Large intestine (tissue), 3 donors: ENCODE measurements around the gene NR1I3. TPM values are rescaled to one million over a fixed set of nuclear protein-coding genes. Genes with fewer than 3 reads are reported as not detected.
"Not testable (repeated sequence)": the region's sequence is repeated elsewhere in the genome, so short reads cannot be mapped to it uniquely, and the experiment has no call there.

Experiments used
- DNase-seq, 2 donors: peaks; one replicate each; pipeline versions ENCODE4 v3.0.0 to v3.0.0-alpha.2; 2013
- H3K27ac ChIP-seq: one replicate; pipeline ENCODE4 v1.5.1; 2013; ENCODE audit warnings: low read length
- H3K27me3 ChIP-seq: 2 replicates; pipeline ENCODE4 v1.6.1; 2013; ENCODE audit warnings: low read length; ENCODE audit not compliant: control insufficient read depth, insufficient read depth
- H3K36me3 ChIP-seq: 2 replicates; pipeline ENCODE4 v1.6.1; 2013; ENCODE audit warnings: low read length; ENCODE audit not compliant: control insufficient read depth, insufficient read depth
- H3K4me1 ChIP-seq: one replicate; pipeline ENCODE4 v1.6.1; 2013; ENCODE audit warnings: low read length; ENCODE audit not compliant: control insufficient read depth, insufficient read depth
- H3K4me3 ChIP-seq: one replicate; pipeline ENCODE4 v1.5.1; 2013; ENCODE audit warnings: low read length
- H3K9me3 ChIP-seq: one replicate; pipeline ENCODE4 v1.6.1; 2013; ENCODE audit warnings: mild to moderate bottlenecking, low read depth, low read length, moderate library complexity; ENCODE audit not compliant: control insufficient read depth
- WGBS: methylation state at CpG from one replicate; pipeline ENCODE4 v1.1.5; 2013; ENCODE audit warnings: low lambda C conversion rate; ENCODE audit not compliant: insufficient coverage; 5-methylcytosine and 5-hydroxymethylcytosine counted together
- polyA plus RNA-seq: library from polyadenylated mRNA; unstranded; fragments of 120-200 nt; gene quantifications from one replicate; pipeline ENCODE4 v1.2.1, GENCODE V29; 2013

NR1I3 gene
- polyA plus RNA-seq, 1 donor, result 13.1 TPM

DNA sequence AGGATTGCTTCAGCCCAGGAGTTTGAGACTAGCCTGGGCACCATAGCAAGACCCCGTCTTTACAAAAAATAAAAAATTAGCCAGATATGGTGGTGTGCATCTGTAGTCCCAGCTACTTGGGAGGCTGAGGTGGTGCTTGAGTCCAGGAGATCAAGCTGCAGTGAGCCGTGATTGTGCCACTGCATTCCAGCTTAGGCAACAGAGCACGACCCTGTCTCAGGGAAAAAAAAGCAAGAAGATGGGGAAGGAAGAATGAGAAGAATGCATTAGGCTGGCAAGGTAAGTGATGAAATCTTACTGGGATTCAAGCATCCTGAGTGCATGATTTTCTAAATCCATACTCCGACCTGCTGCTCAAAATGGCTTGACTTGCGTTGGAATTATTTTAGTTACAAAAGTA lies 27.3 kb upstream of the NR1I3 start:
- no peaks in the 10 kb centered on the region for H3K9me3 ChIP-seq
- no peak overlapping the region for H3K4me3 ChIP-seq
- no peak for DNase-seq
- H3K27me3 ChIP-seq, result no peaks in the 10 kb centered on the region
- peaks cover 13% of the 10 kb centered on the region for H3K4me1 ChIP-seq
- no peaks in the 10 kb centered on the region for H3K36me3 ChIP-seq
- no CpG with 5 or more reads among the region's 5 CpGs for WGBS
- H3K27ac ChIP-seq, result no peak overlapping the region

DNA sequence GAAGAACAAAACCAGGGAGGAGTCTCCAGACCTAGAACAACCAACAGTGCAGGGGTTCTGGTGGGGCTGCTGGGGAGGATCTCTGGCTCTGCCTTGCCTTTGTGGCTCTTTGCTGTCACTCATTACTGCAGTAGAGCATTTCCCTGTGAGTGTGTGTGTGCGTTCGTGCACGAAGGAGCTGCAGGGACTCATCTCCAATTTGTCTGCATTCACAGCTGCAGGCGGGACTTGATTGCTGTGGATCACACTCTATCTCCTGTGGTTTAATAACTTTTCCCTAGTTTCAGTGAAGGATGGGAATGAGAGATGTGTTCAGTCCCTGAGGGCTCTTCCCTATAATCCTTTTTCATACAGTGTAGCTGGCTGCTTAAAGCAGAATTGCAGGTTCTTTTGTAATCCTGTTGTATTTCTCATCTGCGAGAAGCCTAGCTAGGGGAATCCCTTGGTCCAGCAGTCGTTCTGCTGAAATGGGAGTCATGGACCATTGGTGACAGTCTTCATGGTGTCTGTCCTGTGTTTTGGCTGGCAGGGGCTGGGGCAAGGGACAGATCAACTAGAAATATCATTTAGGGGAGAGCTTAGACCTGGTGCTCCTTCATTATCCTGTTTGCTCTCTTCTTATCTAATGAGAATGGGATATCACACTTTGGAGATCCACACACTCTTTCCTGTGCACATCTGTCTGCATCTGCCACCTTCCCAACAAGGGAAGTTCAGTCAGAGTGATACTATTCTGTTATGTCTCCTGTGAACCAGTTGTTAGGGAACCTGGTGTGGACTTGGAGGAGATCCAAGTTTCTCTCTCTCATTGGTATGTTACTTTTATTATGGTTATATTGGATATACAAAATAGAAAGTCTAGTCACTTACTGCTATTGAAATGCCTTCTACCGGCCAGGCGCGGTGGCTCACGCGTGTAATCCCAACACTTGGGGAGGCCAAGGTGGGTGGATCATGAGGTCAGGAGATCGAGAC lies 23.5 kb upstream of the NR1I3 start:
- no CpG with 5 or more reads among the region's 12 CpGs for WGBS
- peaks cover 16% of the 10 kb centered on the region for H3K27me3 ChIP-seq
- peaks cover 20% of the 10 kb centered on the region for H3K4me1 ChIP-seq
- H3K36me3 ChIP-seq, result no peaks in the 10 kb centered on the region
- no peak overlapping the region for H3K4me3 ChIP-seq
- H3K9me3 ChIP-seq, result peaks cover 14% of the 10 kb centered on the region
- H3K27ac ChIP-seq, result peak overlapping the region; percentile 23
- DNase-seq, result peak; percentile 32 to 63

DNA sequence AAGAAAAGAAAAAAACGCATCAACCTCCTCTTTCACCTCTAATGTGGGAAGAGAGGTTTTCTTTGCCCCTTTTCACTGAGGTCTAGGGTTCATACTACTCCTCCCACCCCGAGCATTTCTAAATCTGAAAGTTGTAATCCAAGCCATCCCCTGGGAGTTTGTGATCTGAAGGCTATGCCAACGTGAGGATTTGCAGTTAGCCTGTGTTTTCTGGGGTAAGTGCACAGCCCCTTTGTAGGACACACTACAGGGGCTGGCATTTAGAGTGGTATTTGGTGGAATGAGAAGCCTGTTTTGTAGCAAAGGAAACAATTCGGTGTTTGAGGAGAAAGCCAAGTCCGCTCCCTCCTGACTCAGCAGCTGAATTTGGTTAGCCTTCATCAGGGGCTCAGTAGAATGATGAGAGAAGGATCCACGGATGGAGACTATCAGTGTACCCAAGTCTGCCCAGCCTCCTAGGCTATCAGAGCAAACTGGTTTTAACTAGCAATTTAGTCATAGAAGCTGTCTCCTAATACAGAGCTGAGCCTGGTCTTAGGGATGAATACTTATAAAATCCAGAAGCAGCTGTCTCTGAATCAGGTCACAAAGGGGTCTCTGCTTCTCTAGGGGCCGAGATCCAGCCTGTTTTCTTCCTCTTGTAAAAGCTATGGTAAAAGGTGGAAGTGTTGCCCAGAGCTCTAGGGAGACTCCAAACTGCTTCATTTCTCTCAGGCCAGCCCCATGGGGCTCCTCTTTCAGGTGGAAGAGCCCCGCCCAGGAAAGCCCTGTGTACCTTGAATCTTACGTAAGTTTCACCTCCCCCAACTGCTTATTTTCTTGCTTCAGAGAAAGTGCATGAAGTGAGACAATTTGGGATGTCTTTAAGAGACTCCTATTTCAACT lies 22.6 kb upstream of the NR1I3 start:
- H3K27ac ChIP-seq, result peak overlapping the region; percentile 23
- no peaks in the 10 kb centered on the region for H3K36me3 ChIP-seq
- peaks cover 20% of the 10 kb centered on the region for H3K4me1 ChIP-seq
- peaks cover 14% of the 10 kb centered on the region for H3K9me3 ChIP-seq
- DNase-seq, result peak; percentile 60 to 86
- WGBS, result no CpG with 5 or more reads among the region's 9 CpGs
- no peak overlapping the region for H3K4me3 ChIP-seq
- H3K27me3 ChIP-seq, result peaks cover 16% of the 10 kb centered on the region

DNA sequence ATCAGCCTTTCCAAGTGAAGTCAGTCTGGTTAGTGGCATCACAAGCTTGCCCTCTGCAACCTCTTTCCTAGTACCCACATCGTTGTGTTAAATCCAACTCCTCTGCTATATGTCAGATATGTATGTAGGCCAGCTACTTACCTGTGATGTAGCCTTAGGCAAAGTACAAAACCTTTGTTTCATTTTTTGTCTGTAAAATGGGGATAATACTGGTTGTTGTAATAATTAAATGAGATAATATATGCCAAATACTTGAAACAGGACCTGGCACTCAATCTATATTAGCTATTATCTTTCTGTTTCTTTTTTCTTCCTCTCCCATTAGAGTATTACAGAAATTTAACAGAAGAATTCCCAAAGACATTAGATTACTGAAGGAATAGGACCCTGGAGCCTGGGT lies 21.8 kb upstream of the NR1I3 start:
- H3K27ac ChIP-seq, result no peak overlapping the region

DNA sequence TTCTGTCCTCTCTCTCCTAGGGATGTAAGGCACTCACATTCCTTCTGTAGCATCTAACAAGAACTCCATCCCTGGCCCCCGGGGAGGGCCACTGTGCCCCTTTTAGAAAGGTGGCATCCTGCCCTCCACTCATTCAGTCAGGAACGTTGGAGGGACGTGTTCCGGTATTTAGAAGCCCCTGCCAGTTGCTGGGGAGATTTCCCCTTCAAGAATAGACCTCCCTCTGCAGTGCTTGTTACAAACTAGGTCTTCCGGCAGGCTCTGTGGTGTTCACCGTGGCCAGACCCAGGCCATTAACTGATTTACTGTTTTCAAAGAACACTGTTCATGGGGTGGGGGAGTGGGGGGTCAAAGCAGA lies 21.3 kb upstream of the NR1I3 start:
- H3K9me3 ChIP-seq, result peaks cover 14% of the 10 kb centered on the region
- no CpG with 5 or more reads among the region's 6 CpGs for WGBS
- H3K27ac ChIP-seq, result no peak overlapping the region
- no peak for DNase-seq
- peaks cover 20% of the 10 kb centered on the region for H3K4me1 ChIP-seq
- H3K27me3 ChIP-seq, result peaks cover 16% of the 10 kb centered on the region
- H3K4me3 ChIP-seq, result peak overlapping the region; percentile 50
- no peaks in the 10 kb centered on the region for H3K36me3 ChIP-seq

More for the DNA sequence above, 21.8 kb upstream of the NR1I3 start:
- H3K36me3 ChIP-seq, result no peaks in the 10 kb centered on the region
- no peak overlapping the region for H3K4me3 ChIP-seq
- no peak for DNase-seq
- H3K9me3 ChIP-seq, result peaks cover 14% of the 10 kb centered on the region
- WGBS, result no CpG with 5 or more reads among the region's 1 CpG
- H3K27me3 ChIP-seq, result peaks cover 16% of the 10 kb centered on the region
- H3K4me1 ChIP-seq, result peaks cover 20% of the 10 kb centered on the region

DNA sequence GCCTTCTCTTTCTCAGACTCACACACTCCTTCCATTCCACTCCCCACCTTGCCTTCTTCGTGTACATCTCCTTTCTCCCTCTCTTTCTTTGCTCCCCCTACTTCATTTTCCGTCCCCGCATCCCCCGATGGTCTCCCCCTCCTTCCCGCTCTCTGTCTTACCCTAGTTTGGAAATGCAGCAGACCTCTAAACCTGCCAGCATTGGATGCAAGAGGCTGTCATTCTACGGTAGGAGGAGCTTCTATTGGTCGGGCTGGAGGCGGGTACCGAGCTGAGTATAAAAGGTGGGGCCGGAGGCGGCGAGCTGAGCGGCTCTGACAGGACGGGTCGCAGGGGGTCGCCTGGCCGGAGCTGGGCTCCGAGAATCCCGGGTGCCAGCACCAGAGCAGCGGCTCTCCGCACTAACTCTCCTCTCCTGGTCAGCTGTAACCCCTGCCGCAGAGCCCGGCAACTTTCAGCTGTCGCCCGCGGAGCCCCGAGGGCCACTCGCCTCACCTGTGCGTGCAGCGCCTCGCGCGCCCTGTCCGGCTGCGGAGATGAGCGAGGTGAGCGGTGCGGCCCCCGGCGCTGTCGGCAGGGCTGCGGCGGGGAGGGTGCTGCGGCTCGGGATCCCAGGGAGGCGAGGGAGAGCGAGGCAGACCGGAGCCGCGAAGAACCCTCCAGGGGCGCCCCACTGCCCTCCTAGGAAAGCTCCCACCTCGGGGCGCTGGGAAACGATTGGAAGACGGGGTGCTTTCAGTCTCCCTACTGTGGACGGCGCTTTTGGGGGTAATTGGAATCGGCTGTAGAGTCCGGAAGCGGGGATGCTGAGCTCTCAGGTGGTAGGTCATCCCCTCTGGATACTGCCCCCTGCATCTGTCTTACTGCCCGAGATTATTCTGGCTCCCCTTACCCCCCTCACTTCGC lies 20.7 kb upstream of the NR1I3 start, which contains the start of gene PCP4L1:
Gene PCP4L1, plus strand, starts transcription at position 307 of the 906 bp plus-strand sequence. Its CDS starts 230 bp downstream, at position 537.
- no peak within 1 kb of the TSS for H3K27ac ChIP-seq
- 13% methylated on average over 3 of the region's 62 CpGs for WGBS
- peak; percentile 53 to 80 for DNase-seq
- H3K27me3 ChIP-seq, result peaks cover 16% of the 10 kb centered on the region
- peaks cover 14% of the 10 kb centered on the region for H3K9me3 ChIP-seq
- no peaks in the 10 kb centered on the region for H3K36me3 ChIP-seq
- H3K4me1 ChIP-seq, result peaks cover 20% of the 10 kb centered on the region
- peak within 1 kb of the TSS; percentile 50 for H3K4me3 ChIP-seq

DNA sequence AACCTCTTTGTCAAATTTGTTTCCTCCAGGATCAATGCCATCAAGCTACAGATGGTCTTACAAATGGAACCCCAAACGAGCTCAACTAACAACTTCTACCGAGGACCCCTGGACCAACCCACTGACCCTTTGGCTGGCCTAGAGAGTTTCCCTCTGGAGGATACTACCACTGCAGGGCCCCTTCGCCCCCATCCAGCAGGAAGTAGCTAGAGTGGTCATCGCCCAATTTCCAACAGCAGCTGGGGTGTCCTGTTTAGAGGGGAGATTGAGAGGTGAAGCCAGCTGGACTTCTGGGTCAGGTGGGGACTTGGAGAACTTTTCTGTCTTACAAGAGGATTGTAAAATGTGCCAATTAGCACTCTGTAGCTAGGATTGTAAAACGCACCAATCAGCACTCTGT lies 19.1 kb upstream of the NR1I3 start:
- H3K27me3 ChIP-seq, result peaks cover 16% of the 10 kb centered on the region
- not testable (repeated sequence) for H3K27ac ChIP-seq, DNase-seq, H3K4me3 ChIP-seq, H3K36me3 ChIP-seq
- WGBS, result no CpG with 5 or more reads among the region's 5 CpGs
- peaks cover 14% of the 10 kb centered on the region for H3K9me3 ChIP-seq
- peaks cover 20% of the 10 kb centered on the region for H3K4me1 ChIP-seq

DNA sequence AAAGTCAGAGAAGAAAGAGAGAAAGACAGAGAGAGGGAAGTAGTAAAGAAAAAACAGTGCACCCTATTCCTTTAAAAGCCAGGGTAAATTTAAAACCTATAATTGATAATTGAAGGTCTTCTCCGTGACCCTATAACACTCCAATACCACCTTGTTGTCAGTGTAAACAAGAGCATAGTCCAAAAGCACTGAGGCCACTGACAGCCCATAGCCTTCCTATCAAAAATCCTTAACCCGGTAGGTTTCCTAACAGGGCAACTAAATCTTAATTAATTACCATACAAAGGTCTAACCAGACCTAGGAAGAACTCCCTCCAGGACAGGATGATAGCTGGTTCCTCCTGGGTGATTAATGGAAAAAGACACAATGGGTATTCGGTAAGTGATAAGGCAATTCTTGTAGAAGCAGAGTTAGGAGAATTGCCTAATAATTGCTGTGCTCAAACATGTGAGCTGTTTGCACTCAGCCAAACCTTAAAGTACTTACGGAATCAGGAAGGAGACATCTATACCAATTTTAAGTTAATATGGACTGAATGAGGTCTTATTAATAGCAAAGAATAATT lies 18.0 kb upstream of the NR1I3 start:
- Histone ChIP-seq H3K4me1 (peaks cover 13% of the 10 kb centered on the region), H3K27me3 (peaks cover 16% of the 10 kb centered on the region), H3K9me3 (peaks cover 14% of the 10 kb centered on the region)
- not testable (repeated sequence) for DNase-seq, H3K4me3 ChIP-seq, H3K27ac ChIP-seq, H3K36me3 ChIP-seq
- no CpG with 5 or more reads among the region's 4 CpGs for WGBS

DNA sequence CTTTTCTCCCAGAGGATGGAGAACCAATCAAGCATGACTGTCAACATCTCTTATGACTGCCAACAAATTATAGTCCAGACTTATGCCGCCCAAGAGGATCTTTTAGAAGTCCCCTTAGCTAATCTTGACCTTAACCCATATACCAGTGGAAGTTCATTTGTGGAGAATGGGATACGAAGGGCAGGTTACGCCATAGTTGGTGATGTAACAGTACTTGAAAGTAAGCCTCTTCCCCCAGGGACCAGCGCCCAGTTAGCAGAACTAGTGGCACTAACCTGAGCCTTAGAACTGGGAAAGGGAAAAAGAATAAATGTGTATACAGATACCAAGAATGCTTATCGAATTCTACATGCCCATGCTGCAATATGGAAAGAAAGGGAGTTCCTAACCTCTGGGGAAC lies 17.3 kb upstream of the NR1I3 start:
- H3K4me1 ChIP-seq, DNase-seq, H3K36me3 ChIP-seq, H3K4me3 ChIP-seq, H3K27ac ChIP-seq: not testable (repeated sequence)
- Histone ChIP-seq H3K27me3 (peaks cover 16% of the 10 kb centered on the region), H3K9me3 (peaks cover 14% of the 10 kb centered on the region)
- WGBS, result 86% methylated on average over 1 of the region's 5 CpGs
